ENCODE measurements around the gene RACK1. TPM values are rescaled to one million over a fixed set of nuclear protein-coding genes. Genes with fewer than 3 reads are reported as not detected.

Gene RACK1
- total RNA-seq, 1 donor from 2014 or later = 1,189 TPM

- H3K27ac Mint-ChIP-seq (ENCODE audit: unreplicated experiment) = no peak overlapping the region
- TF ChIP-seq, protein P1, sequence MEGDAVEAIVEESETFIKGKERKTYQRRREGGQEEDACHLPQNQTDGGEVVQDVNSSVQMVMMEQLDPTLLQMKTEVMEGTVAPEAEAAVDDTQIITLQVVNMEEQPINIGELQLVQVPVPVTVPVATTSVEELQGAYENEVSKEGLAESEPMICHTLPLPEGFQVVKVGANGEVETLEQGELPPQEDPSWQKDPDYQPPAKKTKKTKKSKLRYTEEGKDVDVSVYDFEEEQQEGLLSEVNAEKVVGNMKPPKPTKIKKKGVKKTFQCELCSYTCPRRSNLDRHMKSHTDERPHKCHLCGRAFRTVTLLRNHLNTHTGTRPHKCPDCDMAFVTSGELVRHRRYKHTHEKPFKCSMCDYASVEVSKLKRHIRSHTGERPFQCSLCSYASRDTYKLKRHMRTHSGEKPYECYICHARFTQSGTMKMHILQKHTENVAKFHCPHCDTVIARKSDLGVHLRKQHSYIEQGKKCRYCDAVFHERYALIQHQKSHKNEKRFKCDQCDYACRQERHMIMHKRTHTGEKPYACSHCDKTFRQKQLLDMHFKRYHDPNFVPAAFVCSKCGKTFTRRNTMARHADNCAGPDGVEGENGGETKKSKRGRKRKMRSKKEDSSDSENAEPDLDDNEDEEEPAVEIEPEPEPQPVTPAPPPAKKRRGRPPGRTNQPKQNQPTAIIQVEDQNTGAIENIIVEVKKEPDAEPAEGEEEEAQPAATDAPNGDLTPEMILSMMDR (IDR thresholded peaks at IDR 0.05) = no peak
- no peaks in the 10 kb centered on the region for H3K9me3 Mint-ChIP-seq (ENCODE audit: low read depth)
- H3K4me3 Mint-ChIP-seq (ENCODE audit: unreplicated experiment) = no peak overlapping the region
- DNase-seq (ENCODE audit: low spot score) = no peak
- no peaks in the 10 kb centered on the region for H3K27me3 Mint-ChIP-seq (ENCODE audit: low read depth)
- peaks cover 11% of the 10 kb centered on the region for H3K4me1 Mint-ChIP-seq (ENCODE audit: low read depth)
- peaks cover 36% of the 10 kb centered on the region for H3K36me3 Mint-ChIP-seq (ENCODE audit: low read depth)
These were observed 9.8 kb downstream of the RACK1 start for GRCh38 chr5:181233801-181234454.

DNA sequence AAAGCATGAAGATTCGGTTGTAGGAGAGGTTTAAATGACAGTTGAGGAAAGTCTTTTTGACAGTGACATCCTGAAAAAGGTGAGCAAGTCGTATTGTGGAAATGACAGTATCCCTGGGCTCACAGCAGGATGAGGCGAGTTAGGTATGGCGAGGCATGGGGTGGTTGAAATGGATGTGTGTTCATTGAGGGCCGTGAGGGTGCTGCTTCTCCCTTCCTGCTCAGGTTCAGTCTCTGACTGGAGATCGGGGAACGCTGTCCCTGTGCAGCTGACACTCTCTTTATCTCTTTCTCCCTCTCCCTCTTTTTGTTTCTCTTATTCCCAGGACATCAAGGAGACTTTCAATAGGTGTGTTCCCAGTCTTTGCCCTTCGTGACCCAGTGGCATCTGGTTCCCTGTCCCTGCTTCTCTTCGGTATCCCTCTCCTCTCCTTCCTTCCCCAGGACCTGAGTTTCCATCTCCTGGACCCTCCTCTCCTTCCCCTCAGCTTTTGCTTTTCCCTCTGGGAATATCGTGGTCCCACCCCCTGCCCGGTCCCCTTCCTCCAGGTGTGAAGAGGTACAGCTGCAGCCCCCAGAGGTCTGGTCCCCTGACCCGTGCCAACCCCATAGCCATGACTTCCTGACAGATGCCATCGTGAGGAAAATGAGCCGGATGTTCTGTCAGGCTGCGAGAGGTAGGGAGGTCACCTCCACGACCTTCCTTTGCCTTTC, 10.5 kb downstream of the RACK1 start:
- Mint-ChIP-seq H3K9me3 (ENCODE audit: low read depth) (no peaks in the 10 kb centered on the region), H3K4me3 (ENCODE audit: unreplicated experiment) (no peak overlapping the region), H3K27ac (ENCODE audit: unreplicated experiment) (peak overlapping the region; percentile 4), H3K4me1 (ENCODE audit: low read depth) (peaks cover 8% of the 10 kb centered on the region), H3K27me3 (ENCODE audit: low read depth) (no peaks in the 10 kb centered on the region), H3K36me3 (ENCODE audit: low read depth) (peaks cover 32% of the 10 kb centered on the region)
- DNase-seq (ENCODE audit: low spot score) = no peak
- TF ChIP-seq, protein P1 (IDR thresholded peaks at IDR 0.05) = no peak

GRCh38 chr5:181232593-181232992, 11.1 kb downstream of the RACK1 start:
- H3K27ac Mint-ChIP-seq (ENCODE audit: unreplicated experiment) = no peak overlapping the region

GRCh38 chr5:181231432-181231831, 12.3 kb downstream of the RACK1 start:
- H3K27ac Mint-ChIP-seq (ENCODE audit: unreplicated experiment) = no peak overlapping the region
- no peak for DNase-seq (ENCODE audit: low spot score)
- TF ChIP-seq, protein P1 (IDR thresholded peaks at IDR 0.05) = no peak
- H3K4me1 Mint-ChIP-seq (ENCODE audit: low read depth) = peaks cover 2% of the 10 kb centered on the region
- no peaks in the 10 kb centered on the region for H3K9me3 Mint-ChIP-seq (ENCODE audit: low read depth)
- H3K27me3 Mint-ChIP-seq (ENCODE audit: low read depth) = no peaks in the 10 kb centered on the region
- peaks cover 16% of the 10 kb centered on the region for H3K36me3 Mint-ChIP-seq (ENCODE audit: low read depth)
- no peak overlapping the region for H3K4me3 Mint-ChIP-seq (ENCODE audit: unreplicated experiment)

More at GRCh38 chr5:181232593-181232992, 11.1 kb downstream of the RACK1 start:
- no peaks in the 10 kb centered on the region for H3K27me3 Mint-ChIP-seq (ENCODE audit: low read depth)
- DNase-seq (ENCODE audit: low spot score) = no peak
- no peak overlapping the region for H3K4me3 Mint-ChIP-seq (ENCODE audit: unreplicated experiment)
- no peaks in the 10 kb centered on the region for H3K9me3 Mint-ChIP-seq (ENCODE audit: low read depth)
- H3K36me3 Mint-ChIP-seq (ENCODE audit: low read depth) = peaks cover 26% of the 10 kb centered on the region
- TF ChIP-seq, protein P1 (IDR thresholded peaks at IDR 0.05) = no peak
- peaks cover 2% of the 10 kb centered on the region for H3K4me1 Mint-ChIP-seq (ENCODE audit: low read depth)

GRCh38 chr5:181230551-181230950, 13.2 kb downstream of the RACK1 start:
- TF ChIP-seq, protein P1 (IDR thresholded peaks at IDR 0.05) = no peak
- Mint-ChIP-seq H3K4me3 (ENCODE audit: unreplicated experiment) (no peak overlapping the region), H3K27me3 (ENCODE audit: low read depth) (no peaks in the 10 kb centered on the region), H3K36me3 (ENCODE audit: low read depth) (peaks cover 12% of the 10 kb centered on the region), H3K27ac (ENCODE audit: unreplicated experiment) (no peak overlapping the region), H3K4me1 (ENCODE audit: low read depth) (peaks cover 6% of the 10 kb centered on the region), H3K9me3 (ENCODE audit: low read depth) (no peaks in the 10 kb centered on the region)
- DNase-seq (ENCODE audit: low spot score) = no peak

Measured in chondrocyte (in vitro differentiated cells).